HEK293T (cell line): ENCODE measurements around the gene PHRF1.

Source experiments
- ARNT ChIP-seq: fragments of 450-650 bp; IDR thresholded peaks from 2 replicates; pipeline ENCODE4 v1.6.1; 2017; ENCODE audit warnings: mild to moderate bottlenecking
- FOXM1 ChIP-seq: fragments of 450-650 bp; IDR thresholded peaks from 2 replicates; pipeline ENCODE4 v1.6.1; 2017; ENCODE audit warnings: mild to moderate bottlenecking, borderline replicate concordance
- HDGF ChIP-seq: fragments of 450-650 bp; IDR thresholded peaks from 2 replicates; pipeline ENCODE4 v1.6.1; 2017; ENCODE audit warnings: antibody characterized with exemption, borderline replicate concordance
- SP1 ChIP-seq: fragments of 450-650 bp; IDR thresholded peaks from 2 replicates; pipeline ENCODE4 v1.6.1; 2017
- SUZ12 ChIP-seq: fragments of 450-650 bp; IDR thresholded peaks from 2 replicates; pipeline ENCODE4 v1.6.1; 2016; ENCODE audit warnings: mild to moderate bottlenecking
- TARDBP ChIP-seq: fragments of 450-650 bp; IDR thresholded peaks from 2 replicates; pipeline ENCODE4 v1.6.1; 2016
- ZNF384 ChIP-seq: fragments of 450-650 bp; IDR thresholded peaks from 2 replicates; pipeline ENCODE4 v1.6.1; 2016

GRCh38 chr11:598005-598680, 21.9 kb downstream of the PHRF1 start:
- no peak for TF ChIP-seq SUZ12
- TF ChIP-seq ZNF384, result no peak
- no peak for TF ChIP-seq TARDBP
- no peak for TF ChIP-seq SP1
- no peak for TF ChIP-seq HDGF
- TF ChIP-seq FOXM1, result no peak
- TF ChIP-seq ARNT, result no peak
